NCI-H774 (cell line): ENCODE results near the gene ABITRAM.
"Not testable (repeated sequence)": the region's sequence is repeated elsewhere in the genome, so short reads cannot be mapped to it uniquely, and the experiment has no call there.

Experiments
- DNase-seq: peaks from one replicate; lab custom pipeline; 2025; lab: John Stamatoyannopoulos, UW

Gene ABITRAM

GRCh38 chr9:108928386-108928785 is 5.8 kb upstream of the ABITRAM start:
- no peak for DNase-seq

GRCh38 chr9:108933231-108933717 is 926 bp upstream of the ABITRAM start:
- no peak for DNase-seq

GRCh38 chr9:108933718-108934322 is 380 bp upstream of the ABITRAM start, which contains the start of gene ELP1:
ELP1 (minus strand) TSS chr9:108934124; CDS start chr9:108931146, 2,978 bp downstream.
- peak; percentile 87 for DNase-seq

GRCh38 chr9:108937561-108938305 is 3.5 kb downstream of the ABITRAM start:
- DNase-seq = no peak

GRCh38 chr9:108939975-108940374 is 5.8 kb downstream of the ABITRAM start:
- no peak for DNase-seq

GRCh38 chr9:108950168-108950567 is 16.0 kb downstream of the ABITRAM start:
- no peak for DNase-seq

- no peak for DNase-seq
These were observed 17.4 kb downstream of the ABITRAM start for GRCh38 chr9:108951578-108951977.

GRCh38 chr9:108953983-108954574 is 19.9 kb downstream of the ABITRAM start:
- peak; percentile 1 for DNase-seq

- no peak for DNase-seq
These were observed 21.9 kb downstream of the ABITRAM start for GRCh38 chr9:108956022-108956630.

GRCh38 chr9:108956631-108957026 is 22.4 kb downstream of the ABITRAM start:
- no peak for DNase-seq

GRCh38 chr9:108960331-108960730 is 26.1 kb downstream of the ABITRAM start:
- no peak for DNase-seq

GRCh38 chr9:108961151-108961550 is 27.0 kb downstream of the ABITRAM start:
- no peak for DNase-seq

GRCh38 chr9:108963459-108964143 is 29.4 kb downstream of the ABITRAM start:
- DNase-seq = no peak

- no peak for DNase-seq
These were observed 33.7 kb downstream of the ABITRAM start for GRCh38 chr9:108967916-108968315.

GRCh38 chr9:108971392-108971791 is 37.2 kb downstream of the ABITRAM start:
- DNase-seq = not testable (repeated sequence)

- no peak for DNase-seq
These were observed 38.0 kb downstream of the ABITRAM start for GRCh38 chr9:108972186-108972585.

GRCh38 chr9:108972626-108973209 is 38.5 kb downstream of the ABITRAM start:
- DNase-seq = no peak

- DNase-seq = no peak
These were observed 39.7 kb downstream of the ABITRAM start for GRCh38 chr9:108973895-108974294.

- no peak for DNase-seq
These were observed 44.0 kb downstream of the ABITRAM start for GRCh38 chr9:108978205-108978604.

GRCh38 chr9:108980893-108981292 is 46.7 kb downstream of the ABITRAM start:
- no peak for DNase-seq

GRCh38 chr9:108983885-108984284 is 49.7 kb downstream of the ABITRAM start:
- no peak for DNase-seq
